Ecto neural progenitor cell (in vitro differentiated cells): Measurements from ENCODE around the gene AGO4.
"Not testable (repeated sequence)": the region's sequence is repeated elsewhere in the genome, so short reads cannot be mapped to it uniquely, and the experiment has no call there.

Experiments
- DNase-seq: peaks from one replicate; pipeline ENCODE4 v3.0.0-alpha.2; 2018; ENCODE audit warnings: low spot score

Gene AGO4

GRCh38 chr1:35810096-35810881, 2.5 kb downstream of the AGO4 start:
- DNase-seq = no peak

GRCh38 chr1:35812754-35813153, 4.9 kb downstream of the AGO4 start:
- not testable (repeated sequence) for DNase-seq

- DNase-seq = no peak
These were observed 17.4 kb downstream of the AGO4 start for GRCh38 chr1:35825255-35825654.

- DNase-seq = no peak
These were observed 24.6 kb downstream of the AGO4 start for GRCh38 chr1:35832276-35832905.

- DNase-seq = no peak
These were observed 25.6 kb downstream of the AGO4 start for GRCh38 chr1:35833395-35833794.

GRCh38 chr1:35834218-35834617, 26.4 kb downstream of the AGO4 start:
- no peak for DNase-seq

- no peak for DNase-seq
These were observed 27.6 kb downstream of the AGO4 start for GRCh38 chr1:35835398-35835797.

GRCh38 chr1:35836734-35837133, 28.9 kb downstream of the AGO4 start:
- no peak for DNase-seq

GRCh38 chr1:35838693-35839245, 31.0 kb downstream of the AGO4 start:
- no peak for DNase-seq

- no peak for DNase-seq
These were observed 37.0 kb downstream of the AGO4 start for GRCh38 chr1:35844826-35845225.

GRCh38 chr1:35845766-35846165, 38.0 kb downstream of the AGO4 start:
- DNase-seq = no peak

GRCh38 chr1:35847935-35848565, 40.2 kb downstream of the AGO4 start:
- no peak for DNase-seq

GRCh38 chr1:35850051-35850450, 42.2 kb downstream of the AGO4 start:
- no peak for DNase-seq

GRCh38 chr1:35850716-35851115, 42.9 kb downstream of the AGO4 start:
- DNase-seq = no peak

- DNase-seq = no peak
These were observed 43.5 kb downstream of the AGO4 start for GRCh38 chr1:35851132-35851869.

- DNase-seq = no peak
These were observed 44.4 kb downstream of the AGO4 start for GRCh38 chr1:35852241-35852640.

GRCh38 chr1:35854989-35855700, 47.3 kb downstream of the AGO4 start:
- DNase-seq = no peak

- no peak for DNase-seq
These were observed 49.1 kb downstream of the AGO4 start for GRCh38 chr1:35856964-35857363.

GRCh38 chr1:35857830-35858229, 50.0 kb downstream of the AGO4 start:
- no peak for DNase-seq

- DNase-seq = no peak
These were observed 52.9 kb downstream of the AGO4 start for GRCh38 chr1:35860696-35861095.

GRCh38 chr1:35863136-35863535, 55.3 kb downstream of the AGO4 start:
- DNase-seq = no peak
